GM12875 (cell line): ENCODE data around the gene SLC7A14.

Source experiments
- H3K4me3 ChIP-seq: one replicate; pipeline ENCODE4 v1.5.1; 2011; ENCODE audit warnings: low read depth, low read length, control low read depth
- TF ChIP-seq, protein P1 (sequence below): IDR thresholded peaks from 2 replicates; pipeline ENCODE4 v1.5.1; 2011; ENCODE audit warnings: low read depth, mild to moderate bottlenecking, control low read depth, inconsistent platforms, low read length, moderate library complexity, borderline replicate concordance; ENCODE audit not compliant: insufficient read depth

The SLC7A14 gene

DNA sequence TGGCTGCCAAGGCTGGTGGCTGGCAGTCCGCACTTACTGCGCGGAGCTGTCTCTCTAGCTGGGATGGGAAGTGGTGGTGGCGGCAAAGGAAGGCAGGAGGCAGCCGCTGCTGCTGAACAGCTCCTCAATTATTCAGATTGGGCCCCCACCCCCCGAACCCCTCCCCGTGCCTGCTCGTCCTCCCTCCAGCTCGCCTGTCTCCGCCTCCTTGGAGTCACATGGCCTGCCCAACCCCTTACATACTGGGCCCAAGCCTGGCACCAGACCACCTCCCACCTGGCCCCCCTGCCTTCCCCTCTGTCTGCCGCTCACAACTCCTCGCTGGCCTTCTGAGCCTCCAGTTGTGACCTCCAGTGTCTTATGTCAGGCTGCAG lies at the start of gene SLC7A14:
SLC7A14 (minus strand) TSS at position 139 of the 374 bp plus-strand sequence. CDS start 59,139 bp downstream, outside the sequence.
- TF ChIP-seq, protein P1, sequence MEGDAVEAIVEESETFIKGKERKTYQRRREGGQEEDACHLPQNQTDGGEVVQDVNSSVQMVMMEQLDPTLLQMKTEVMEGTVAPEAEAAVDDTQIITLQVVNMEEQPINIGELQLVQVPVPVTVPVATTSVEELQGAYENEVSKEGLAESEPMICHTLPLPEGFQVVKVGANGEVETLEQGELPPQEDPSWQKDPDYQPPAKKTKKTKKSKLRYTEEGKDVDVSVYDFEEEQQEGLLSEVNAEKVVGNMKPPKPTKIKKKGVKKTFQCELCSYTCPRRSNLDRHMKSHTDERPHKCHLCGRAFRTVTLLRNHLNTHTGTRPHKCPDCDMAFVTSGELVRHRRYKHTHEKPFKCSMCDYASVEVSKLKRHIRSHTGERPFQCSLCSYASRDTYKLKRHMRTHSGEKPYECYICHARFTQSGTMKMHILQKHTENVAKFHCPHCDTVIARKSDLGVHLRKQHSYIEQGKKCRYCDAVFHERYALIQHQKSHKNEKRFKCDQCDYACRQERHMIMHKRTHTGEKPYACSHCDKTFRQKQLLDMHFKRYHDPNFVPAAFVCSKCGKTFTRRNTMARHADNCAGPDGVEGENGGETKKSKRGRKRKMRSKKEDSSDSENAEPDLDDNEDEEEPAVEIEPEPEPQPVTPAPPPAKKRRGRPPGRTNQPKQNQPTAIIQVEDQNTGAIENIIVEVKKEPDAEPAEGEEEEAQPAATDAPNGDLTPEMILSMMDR: no peak
- H3K4me3 ChIP-seq: no peak within 1 kb of the TSS

DNA sequence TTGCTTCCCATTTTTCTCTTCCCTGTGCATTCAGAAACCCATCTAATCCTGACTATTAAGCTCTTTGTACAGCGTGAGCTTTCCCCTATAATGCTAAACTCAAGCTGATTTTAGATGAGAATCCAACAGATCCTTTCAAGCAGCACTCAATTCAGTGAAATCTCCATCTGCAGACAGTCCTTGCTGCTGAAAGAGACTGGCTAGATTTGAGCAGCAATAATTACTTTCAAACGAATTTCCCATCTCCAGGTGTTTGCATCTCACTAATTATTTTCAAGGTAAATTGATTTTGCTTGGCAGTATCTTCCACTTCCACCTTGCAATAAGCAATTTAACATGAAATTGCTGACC lies 49.5 kb upstream of the SLC7A14 start:
- TF ChIP-seq, protein P1: no peak
- no peak overlapping the region for H3K4me3 ChIP-seq

DNA sequence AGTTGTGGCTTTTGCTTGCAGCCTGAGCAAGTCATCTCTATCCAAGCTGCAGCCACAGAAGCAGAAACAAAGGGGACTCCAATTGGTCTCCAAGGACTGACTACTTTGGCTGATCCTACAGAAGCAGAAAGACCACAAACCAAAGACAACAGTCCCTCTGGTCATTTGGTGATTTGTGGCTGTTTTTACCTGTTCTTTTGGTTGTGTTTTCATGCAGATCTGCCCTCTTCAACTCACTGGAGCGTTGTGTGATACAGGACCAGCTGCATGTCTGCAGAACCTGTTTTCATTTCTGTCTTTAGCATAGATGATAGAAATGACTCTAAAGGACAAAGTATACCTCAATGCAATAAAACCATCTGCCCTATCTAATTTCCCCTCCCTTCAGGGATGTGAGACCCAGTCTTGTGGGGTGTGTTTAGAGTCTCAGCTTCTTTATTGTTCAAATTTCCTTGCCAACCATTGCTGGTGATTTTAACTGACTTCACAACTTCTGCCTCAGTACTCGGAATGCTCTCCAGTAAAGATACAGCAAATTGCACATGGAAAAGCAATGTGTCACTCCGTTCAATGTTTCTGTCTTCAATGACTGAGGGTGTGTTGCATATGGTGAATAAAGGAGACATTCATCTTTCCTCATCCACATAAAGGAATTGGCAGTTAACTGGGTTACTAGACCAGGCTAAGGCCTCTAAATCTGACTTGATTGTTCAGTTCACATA lies 48.9 kb upstream of the SLC7A14 start:
- TF ChIP-seq, protein P1: no peak
- no peak overlapping the region for H3K4me3 ChIP-seq

DNA sequence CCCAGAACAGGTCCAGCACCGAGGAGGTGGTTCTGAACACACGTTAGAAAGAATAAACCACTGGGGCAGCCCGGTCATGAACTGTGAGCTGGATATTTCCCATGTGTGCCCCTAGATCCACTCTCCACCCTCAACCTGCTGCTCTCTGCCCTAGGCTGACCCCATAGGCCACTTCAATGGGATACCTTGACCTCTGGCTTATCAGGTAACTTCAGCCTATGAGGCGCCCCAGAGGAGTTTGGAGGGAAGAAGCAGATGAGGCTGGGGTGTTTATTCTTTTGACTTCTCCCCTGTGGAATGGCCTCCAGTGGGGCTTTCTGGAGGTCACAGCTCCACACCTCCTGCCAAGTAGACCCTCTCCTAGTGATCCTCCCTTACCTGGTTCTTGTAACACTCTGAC lies 47.7 kb upstream of the SLC7A14 start:
- no peak overlapping the region for H3K4me3 ChIP-seq
- TF ChIP-seq, protein P1: no peak

DNA sequence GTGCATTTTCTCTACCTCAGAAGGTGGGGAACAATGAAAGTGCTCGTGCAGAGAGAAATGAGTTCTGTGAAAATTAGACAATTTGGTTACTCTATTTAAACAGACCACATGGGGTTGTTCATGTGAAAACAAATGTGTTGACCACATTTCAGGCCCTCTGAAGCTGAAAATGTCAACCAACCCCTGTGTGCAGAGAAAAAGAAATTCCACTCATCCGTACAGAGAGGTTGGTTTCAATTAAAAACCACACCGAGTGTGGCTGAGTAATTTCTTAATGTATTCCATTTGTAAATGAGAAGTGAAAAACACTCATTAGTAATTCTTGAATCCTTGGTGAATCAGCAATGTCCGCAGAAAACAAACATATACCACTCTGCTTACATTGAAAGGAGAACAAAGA lies 46.9 kb upstream of the SLC7A14 start:
- TF ChIP-seq, protein P1: no peak
- no peak overlapping the region for H3K4me3 ChIP-seq

DNA sequence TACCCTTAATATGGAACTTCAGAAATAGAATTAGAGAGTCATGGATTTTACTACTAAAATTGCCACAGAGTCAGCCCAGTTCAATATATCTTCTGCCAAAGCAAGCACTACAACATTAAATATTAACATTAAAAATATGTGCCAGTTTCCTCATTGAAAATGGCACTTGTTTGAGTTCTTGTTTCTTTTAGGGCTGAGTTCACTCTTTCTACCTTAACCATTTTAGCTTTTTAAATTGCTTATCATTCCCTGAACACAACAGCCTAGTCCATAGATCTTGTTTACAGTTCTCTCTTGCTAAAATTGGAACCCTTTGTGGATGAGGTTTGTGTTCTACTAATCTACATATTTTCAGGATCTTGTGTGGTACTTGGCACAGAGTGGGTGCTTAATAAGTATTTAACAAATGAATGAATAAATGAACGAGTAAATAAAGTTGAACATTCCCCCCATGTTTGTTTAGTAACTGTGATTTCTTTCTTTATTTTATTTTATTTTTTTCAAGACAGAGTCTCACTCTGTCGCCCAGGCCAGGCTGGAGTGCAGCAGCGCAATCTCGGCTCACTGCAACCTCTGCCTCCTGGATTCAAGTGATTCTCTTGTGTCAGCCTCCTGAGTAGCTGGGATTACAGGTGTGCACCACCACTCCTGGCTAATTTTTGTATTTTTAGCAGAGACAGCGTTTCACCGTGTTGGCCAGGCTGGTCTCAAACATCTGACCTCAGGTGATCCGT lies 46.0 kb upstream of the SLC7A14 start:
- H3K4me3 ChIP-seq: no peak overlapping the region
- TF ChIP-seq, protein P1: no peak

DNA sequence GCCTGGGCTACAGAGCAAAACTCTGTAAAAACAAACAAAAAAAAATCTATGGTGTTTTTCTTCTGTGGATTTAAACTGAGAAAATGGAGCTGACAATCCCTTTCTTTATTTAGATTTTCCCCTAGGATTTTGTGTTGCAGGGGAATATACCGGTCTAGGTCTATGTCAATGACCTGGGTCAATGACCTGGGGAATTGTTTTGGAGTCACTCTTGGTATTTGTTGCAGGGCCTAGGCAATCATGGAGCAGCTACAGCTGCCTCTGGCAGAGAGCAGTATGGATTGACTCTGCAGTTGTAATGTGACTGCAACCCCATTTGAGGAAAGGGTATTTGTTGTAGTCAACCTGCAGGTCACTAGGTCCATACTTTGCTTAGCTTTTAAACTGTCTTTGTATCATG lies 37.6 kb upstream of the SLC7A14 start:
- TF ChIP-seq, protein P1: no peak
- no peak overlapping the region for H3K4me3 ChIP-seq
